Stimulated activated memory B cell treated with anti-CD40 and anti-IgM and Interleukin-4, amounts not matched to agents 10 μg/mL and 1 μg/mL and 100 μg/mL, for 72 hours (primary cell): ENCODE measurements around the gene CD44.

ENCODE experiments used
- ATAC-seq: fragments of 150-1000 bp; cut with Tn5 transposase; 2 replicates; pipeline ENCODE4 v1.10.0; 2021
- H3K27ac Mint-ChIP-seq: one replicate; pipeline ENCODE4 v1.8.0; 2022; ENCODE audit warnings: mild to moderate bottlenecking, mixed read lengths
- H3K27me3 Mint-ChIP-seq: one replicate; pipeline ENCODE4 v1.8.0; 2022; ENCODE audit warnings: mixed read lengths
- H3K36me3 Mint-ChIP-seq: one replicate; pipeline ENCODE4 v1.8.0; 2022; ENCODE audit warnings: mixed read lengths
- H3K4me1 Mint-ChIP-seq: one replicate; pipeline ENCODE4 v1.8.0; 2022; ENCODE audit warnings: mixed read lengths
- H3K4me3 Mint-ChIP-seq: one replicate; pipeline ENCODE4 v1.8.0; 2022; ENCODE audit warnings: mild to moderate bottlenecking, moderate library complexity, mixed read lengths
- H3K9me3 Mint-ChIP-seq: one replicate; pipeline ENCODE4 v1.8.0; 2022; ENCODE audit warnings: mixed read lengths

Gene CD44

GRCh38 chr11:35234460-35235156 is 95.6 kb downstream of the CD44 start:
- ATAC-seq = no peak
- H3K36me3 Mint-ChIP-seq = peaks cover 45% of the 10 kb centered on the region
- H3K27me3 Mint-ChIP-seq = no peaks in the 10 kb centered on the region
- H3K4me3 Mint-ChIP-seq = no peak overlapping the region
- H3K27ac Mint-ChIP-seq = no peak overlapping the region
- H3K4me1 Mint-ChIP-seq = peaks cover 43% of the 10 kb centered on the region
- peaks cover 8% of the 10 kb centered on the region for H3K9me3 Mint-ChIP-seq

- Mint-ChIP-seq H3K4me1 (peaks cover 43% of the 10 kb centered on the region), H3K36me3 (peaks cover 40% of the 10 kb centered on the region), H3K27me3 (no peaks in the 10 kb centered on the region), H3K4me3 (no peak overlapping the region), H3K9me3 (peaks cover 8% of the 10 kb centered on the region), H3K27ac (no peak overlapping the region)
- no peak for ATAC-seq
Observed at GRCh38 chr11:35235157-35235468, 96.1 kb downstream of the CD44 start.

DNA sequence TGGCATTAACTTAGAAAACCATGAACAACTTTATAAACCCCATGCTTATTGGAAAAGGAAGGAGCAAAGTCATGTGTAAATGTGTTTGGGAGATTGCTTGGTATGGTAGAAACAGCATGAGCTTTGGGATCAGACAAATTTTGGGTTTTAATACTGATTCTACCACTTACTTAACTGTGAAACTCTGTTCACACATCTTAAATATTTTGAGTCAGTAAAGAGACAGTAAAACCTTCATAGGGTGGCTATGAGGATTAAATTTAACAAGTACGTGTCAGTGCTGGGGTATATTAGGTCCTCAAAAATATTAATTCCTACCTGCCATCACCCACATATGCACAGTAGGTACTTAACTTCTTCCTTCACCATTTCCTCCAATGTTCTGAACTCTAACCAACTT is 96.5 kb downstream of the CD44 start:
- Mint-ChIP-seq H3K4me3 (no peak overlapping the region), H3K36me3 (peaks cover 36% of the 10 kb centered on the region), H3K9me3 (peaks cover 8% of the 10 kb centered on the region), H3K27ac (peak overlapping the region; percentile 26), H3K4me1 (peaks cover 43% of the 10 kb centered on the region), H3K27me3 (no peaks in the 10 kb centered on the region)
- no peak for ATAC-seq

- no peak overlapping the region for H3K4me3 Mint-ChIP-seq
Observed at GRCh38 chr11:35235936-35236666, 97.1 kb downstream of the CD44 start.

GRCh38 chr11:35236667-35237003 is 97.7 kb downstream of the CD44 start:
- H3K9me3 Mint-ChIP-seq = peaks cover 8% of the 10 kb centered on the region
- H3K27me3 Mint-ChIP-seq = no peaks in the 10 kb centered on the region
- H3K27ac Mint-ChIP-seq = peak overlapping the region; percentile 26
- H3K4me3 Mint-ChIP-seq = no peak overlapping the region
- H3K36me3 Mint-ChIP-seq = peaks cover 25% of the 10 kb centered on the region
- ATAC-seq = no peak
- H3K4me1 Mint-ChIP-seq = peaks cover 43% of the 10 kb centered on the region

More at GRCh38 chr11:35235936-35236666, 97.1 kb downstream of the CD44 start:
- Mint-ChIP-seq H3K27me3 (no peaks in the 10 kb centered on the region), H3K36me3 (peaks cover 30% of the 10 kb centered on the region), H3K9me3 (peaks cover 8% of the 10 kb centered on the region), H3K27ac (peak overlapping the region; percentile 26), H3K4me1 (peaks cover 43% of the 10 kb centered on the region)
- ATAC-seq = no peak

DNA sequence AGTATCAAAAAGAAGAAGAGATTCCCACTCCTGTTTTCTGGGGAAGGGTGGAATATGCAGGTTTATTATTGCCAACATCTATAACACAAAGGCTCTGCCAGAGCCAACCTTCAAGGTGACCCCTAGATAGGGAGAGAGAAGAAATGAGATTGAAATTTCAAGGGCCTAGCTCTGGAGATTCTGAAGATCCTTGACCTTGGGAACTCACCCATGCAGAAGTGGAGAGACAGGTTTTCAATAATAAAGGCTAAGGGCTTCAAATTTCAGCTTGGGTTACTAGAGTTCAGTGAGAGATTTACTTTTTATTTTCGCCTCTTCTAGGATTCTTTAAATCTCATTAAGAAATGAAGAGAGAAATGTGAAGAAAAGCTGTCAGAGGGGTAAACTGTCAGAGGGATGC is 98.4 kb downstream of the CD44 start:
- no peaks in the 10 kb centered on the region for H3K27me3 Mint-ChIP-seq
- peak overlapping the region; percentile 3 for H3K27ac Mint-ChIP-seq
- peaks cover 43% of the 10 kb centered on the region for H3K4me1 Mint-ChIP-seq
- peaks cover 8% of the 10 kb centered on the region for H3K9me3 Mint-ChIP-seq
- H3K4me3 Mint-ChIP-seq = no peak overlapping the region
- no peak for ATAC-seq
- H3K36me3 Mint-ChIP-seq = peaks cover 17% of the 10 kb centered on the region

GRCh38 chr11:35237860-35238715 is 99.1 kb downstream of the CD44 start:
- peaks cover 47% of the 10 kb centered on the region for H3K4me1 Mint-ChIP-seq

DNA sequence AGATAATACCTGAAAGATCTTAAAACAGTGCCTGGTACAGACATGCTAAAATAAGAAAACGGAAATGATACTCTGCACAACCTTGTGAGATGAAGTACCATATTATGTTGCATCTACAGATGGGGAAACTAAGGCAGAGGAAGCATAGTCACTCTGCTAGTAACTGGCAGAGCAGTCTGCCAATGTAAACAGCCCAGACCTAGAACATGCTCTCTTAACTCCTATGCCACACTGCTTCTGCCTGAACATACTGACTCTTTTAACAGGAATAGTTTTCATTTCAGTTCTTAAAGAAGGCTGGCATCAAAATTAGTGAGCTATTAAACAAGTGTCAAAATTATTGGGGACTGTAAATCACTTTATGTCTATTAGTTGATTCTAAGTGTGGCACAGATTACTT is 99.9 kb downstream of the CD44 start:
- Mint-ChIP-seq H3K4me3 (no peak overlapping the region), H3K4me1 (peaks cover 39% of the 10 kb centered on the region), H3K27ac (no peak overlapping the region), H3K9me3 (peaks cover 4% of the 10 kb centered on the region), H3K36me3 (peaks cover 4% of the 10 kb centered on the region), H3K27me3 (no peaks in the 10 kb centered on the region)
- no peak for ATAC-seq

More at GRCh38 chr11:35237860-35238715, 99.1 kb downstream of the CD44 start:
- ATAC-seq = no peak
- no peaks in the 10 kb centered on the region for H3K27me3 Mint-ChIP-seq
- H3K9me3 Mint-ChIP-seq = peaks cover 8% of the 10 kb centered on the region
- H3K4me3 Mint-ChIP-seq = no peak overlapping the region
- H3K36me3 Mint-ChIP-seq = peaks cover 10% of the 10 kb centered on the region
- H3K27ac Mint-ChIP-seq = peak overlapping the region; percentile 3

GRCh38 chr11:35239471-35240075 is 100.6 kb downstream of the CD44 start:
- H3K27ac Mint-ChIP-seq = no peak overlapping the region
- H3K27me3 Mint-ChIP-seq = no peaks in the 10 kb centered on the region
- no peaks in the 10 kb centered on the region for H3K36me3 Mint-ChIP-seq
- H3K4me3 Mint-ChIP-seq = no peak overlapping the region
- no peaks in the 10 kb centered on the region for H3K9me3 Mint-ChIP-seq
- ATAC-seq = no peak
- H3K4me1 Mint-ChIP-seq = peaks cover 36% of the 10 kb centered on the region

DNA sequence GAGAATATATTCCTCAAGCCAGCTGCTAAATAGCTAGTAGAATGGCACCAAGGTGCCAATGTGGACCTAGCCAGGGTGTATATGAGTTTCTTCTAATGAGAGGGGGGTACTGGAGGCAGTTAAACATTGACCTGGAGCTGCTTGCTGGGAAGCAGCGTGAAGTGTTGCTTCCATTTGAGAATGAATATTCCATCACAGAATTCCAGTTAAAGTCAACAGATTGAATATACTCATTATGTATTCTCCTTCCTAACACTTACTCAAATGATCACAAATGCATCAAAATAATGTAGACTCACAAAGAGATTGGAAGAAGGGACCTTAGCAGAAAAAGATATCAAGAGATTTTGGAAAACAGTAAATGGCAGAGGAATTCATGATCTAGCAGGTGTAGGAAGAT is 102.1 kb downstream of the CD44 start:
- H3K9me3 Mint-ChIP-seq = no peaks in the 10 kb centered on the region
- peaks cover 27% of the 10 kb centered on the region for H3K4me1 Mint-ChIP-seq
- no peaks in the 10 kb centered on the region for H3K36me3 Mint-ChIP-seq
- H3K27me3 Mint-ChIP-seq = no peaks in the 10 kb centered on the region
- no peak overlapping the region for H3K4me3 Mint-ChIP-seq
- H3K27ac Mint-ChIP-seq = peak overlapping the region; percentile 9
- no peak for ATAC-seq

DNA sequence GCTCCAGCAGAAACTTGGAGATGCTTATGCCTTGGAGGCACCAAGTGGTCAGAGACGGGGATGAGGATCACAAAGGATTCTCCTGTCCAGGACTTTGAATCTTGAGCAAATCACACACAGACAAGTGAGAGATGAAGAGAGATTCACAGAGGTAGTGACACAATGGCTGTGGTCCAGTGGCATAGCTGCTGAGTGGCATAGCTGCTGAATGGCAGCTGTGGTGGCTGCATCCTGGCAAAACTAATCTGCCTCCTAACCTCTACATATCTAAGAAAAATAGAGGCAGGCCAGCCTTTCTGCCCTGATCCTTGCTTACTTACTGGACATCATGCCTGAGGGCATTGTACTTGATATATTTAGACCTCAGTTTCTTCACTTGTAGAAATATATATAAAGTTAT is 102.6 kb downstream of the CD44 start:
- Mint-ChIP-seq H3K27ac (peak overlapping the region; percentile 9), H3K4me1 (peaks cover 24% of the 10 kb centered on the region), H3K4me3 (no peak overlapping the region), H3K9me3 (no peaks in the 10 kb centered on the region), H3K36me3 (no peaks in the 10 kb centered on the region), H3K27me3 (no peaks in the 10 kb centered on the region)
- no peak for ATAC-seq

- no peak for ATAC-seq
- no peaks in the 10 kb centered on the region for H3K27me3 Mint-ChIP-seq
- H3K4me1 Mint-ChIP-seq = peaks cover 18% of the 10 kb centered on the region
- H3K4me3 Mint-ChIP-seq = no peak overlapping the region
- H3K36me3 Mint-ChIP-seq = no peaks in the 10 kb centered on the region
- H3K27ac Mint-ChIP-seq = no peak overlapping the region
- H3K9me3 Mint-ChIP-seq = no peaks in the 10 kb centered on the region
Observed at GRCh38 chr11:35242412-35243242, 103.7 kb downstream of the CD44 start.

DNA sequence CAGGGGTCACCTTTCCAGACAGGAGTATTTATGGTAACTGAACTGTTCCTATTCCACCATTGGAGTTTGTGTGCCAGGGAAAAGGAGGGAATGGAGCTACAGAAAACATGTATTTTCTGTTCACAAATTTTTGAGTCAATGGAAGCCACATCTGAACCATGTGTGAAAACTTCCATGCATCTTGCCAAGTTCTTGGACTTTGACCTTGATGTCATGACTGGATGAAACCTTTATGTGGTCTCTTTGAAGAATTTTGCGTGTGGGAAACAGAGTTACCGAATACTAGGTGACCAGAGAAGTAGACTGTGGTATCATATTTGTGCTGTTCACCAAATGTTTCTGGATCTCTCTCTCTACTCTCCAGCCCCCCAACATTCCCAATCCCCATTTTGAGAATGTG is 104.8 kb downstream of the CD44 start:
- ATAC-seq = no peak
- Mint-ChIP-seq H3K36me3 (no peaks in the 10 kb centered on the region), H3K9me3 (no peaks in the 10 kb centered on the region), H3K4me1 (peaks cover 6% of the 10 kb centered on the region), H3K27ac (no peak overlapping the region), H3K27me3 (no peaks in the 10 kb centered on the region), H3K4me3 (no peak overlapping the region)

GRCh38 chr11:35245056-35245455 is 106.1 kb downstream of the CD44 start:
- H3K4me1 Mint-ChIP-seq = peaks cover 6% of the 10 kb centered on the region
- no peaks in the 10 kb centered on the region for H3K36me3 Mint-ChIP-seq
- ATAC-seq = no peak
- H3K27ac Mint-ChIP-seq = no peak overlapping the region
- H3K27me3 Mint-ChIP-seq = no peaks in the 10 kb centered on the region
- H3K4me3 Mint-ChIP-seq = no peak overlapping the region
- H3K9me3 Mint-ChIP-seq = no peaks in the 10 kb centered on the region
